ENCODE measurements around the gene PAK5. TPM values are rescaled to one million over a fixed set of nuclear protein-coding genes. Genes with fewer than 3 reads are reported as not detected.

Gene PAK5
- total RNA-seq, 1 experiment from 2014 or later: not detected

DNA sequence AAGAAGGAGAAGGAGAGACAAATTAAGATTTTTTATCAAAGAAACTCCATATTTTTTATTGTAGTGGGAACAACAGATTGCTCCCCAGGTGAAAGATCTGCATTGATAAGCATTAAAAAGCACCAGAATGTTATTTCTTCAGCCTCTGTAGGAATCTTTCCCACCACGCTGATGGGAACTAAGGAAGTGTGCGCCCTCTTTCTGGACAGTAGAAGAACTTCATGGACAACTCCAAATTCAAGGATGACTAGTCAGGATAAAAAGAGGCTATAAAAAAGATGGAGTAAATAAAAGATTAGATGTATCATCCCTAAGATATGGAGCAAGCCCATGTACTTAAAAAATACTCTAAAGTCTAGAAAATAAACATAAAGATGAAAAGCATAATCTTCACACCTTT is 45.8 kb upstream of the PAK5 start (continued):
- TF ChIP-seq ZBTB33 (IDR thresholded peaks at IDR 0.05; ENCODE audit: extremely low read depth, insufficient replicate concordance, low read length): no peak
- no peak for TF ChIP-seq ZFX (IDR thresholded peaks at IDR 0.05)
- peak in 2 of 3 experiments; percentile 28 to 35; a peak in 3 of 6 replicates for TF ChIP-seq CTCF (IDR thresholded peaks at IDR 0.05 in 2 of 3, conservative IDR thresholded peaks at IDR 0.05 in 1 of 3; ENCODE audit: borderline replicate concordance in 1 of 3, insufficient read depth in 1 of 3, low read depth in 2 of 3, low read length in 2 of 3)
- TF ChIP-seq ZNF274 (IDR thresholded peaks at IDR 0.05; ENCODE audit: low read depth, low read length): no peak
- no peak for TF ChIP-seq SIN3A (IDR thresholded peaks at IDR 0.05; ENCODE audit: low read depth)
- no peak for TF ChIP-seq POLR2A (IDR thresholded peaks at IDR 0.05; ENCODE audit: borderline replicate concordance, extremely low read depth, insufficient read depth, insufficient read length)
- TF ChIP-seq SP1 (IDR thresholded peaks at IDR 0.05; ENCODE audit: low read depth): no peak
- TF ChIP-seq SRF (IDR thresholded peaks at IDR 0.05; ENCODE audit: low read depth): no peak
- TF ChIP-seq JUND (IDR thresholded peaks at IDR 0.05): no peak

GRCh38 chr20:9884061-9884460 is 45.2 kb upstream of the PAK5 start:
- no peaks in the 10 kb centered on the region for H3K79me2 ChIP-seq (ENCODE audit: insufficient read depth, low read length)
- no TSS peak for BruUV-seq (replicated peaks)
- RAD21 ChIA-PET (ENCODE audit: low non-redundant PET in 1 of 2, low total read pairs in 2 of 2, uncharacterized antibody in 2 of 2, unreplicated experiment in 2 of 2): interaction anchor here (0.7 to 1.4 kb wide), 4 partner anchors 266 to 267 kb away, joined by 5 to 6 read pairs (median 6); no protein-coding TSS in a partner anchor
- ATAC-seq (peak; percentile 88), DNase-seq (ENCODE audit: low read depth, low spot score) (no peak)
- CTCF ChIA-PET: interaction anchor here (0.6 to 1.5 kb wide), 4 partner anchors 256 to 476 kb away, joined by 3 to 27 read pairs (median 4); no protein-coding TSS in a partner anchor
- no peaks in the 10 kb centered on the region for H4K20me1 ChIP-seq (ENCODE audit: insufficient read depth)
- no peak overlapping the region for H3K4me3 ChIP-seq (replicated peaks in 1 of 2; ENCODE audit: low read depth in 1 of 2, low read length in 2 of 2)
- no peak overlapping the region for H3K27ac ChIP-seq (ENCODE audit: low read depth, low read length)
- peaks cover 0 to 4% of the 10 kb centered on the region in 2 experiments; a peak in 1 of 4 replicates for H3K4me1 ChIP-seq (ENCODE audit: control insufficient read depth in 1 of 2, insufficient read depth in 2 of 2, low read length in 2 of 2)
- POLR2A ChIA-PET: no interaction called here
- no peaks in the 10 kb centered on the region for H3K9me2 ChIP-seq (ENCODE audit: insufficient read depth)
- H3K36me3 ChIP-seq (ENCODE audit: control insufficient read depth in 1 of 2, insufficient read depth in 2 of 2, low read length in 2 of 2): no peaks in the 10 kb centered on the region
- no peaks in the 10 kb centered on the region for H3K27me3 ChIP-seq (ENCODE audit: insufficient read depth, low read length)
- TF ChIP-seq, protein P1, sequence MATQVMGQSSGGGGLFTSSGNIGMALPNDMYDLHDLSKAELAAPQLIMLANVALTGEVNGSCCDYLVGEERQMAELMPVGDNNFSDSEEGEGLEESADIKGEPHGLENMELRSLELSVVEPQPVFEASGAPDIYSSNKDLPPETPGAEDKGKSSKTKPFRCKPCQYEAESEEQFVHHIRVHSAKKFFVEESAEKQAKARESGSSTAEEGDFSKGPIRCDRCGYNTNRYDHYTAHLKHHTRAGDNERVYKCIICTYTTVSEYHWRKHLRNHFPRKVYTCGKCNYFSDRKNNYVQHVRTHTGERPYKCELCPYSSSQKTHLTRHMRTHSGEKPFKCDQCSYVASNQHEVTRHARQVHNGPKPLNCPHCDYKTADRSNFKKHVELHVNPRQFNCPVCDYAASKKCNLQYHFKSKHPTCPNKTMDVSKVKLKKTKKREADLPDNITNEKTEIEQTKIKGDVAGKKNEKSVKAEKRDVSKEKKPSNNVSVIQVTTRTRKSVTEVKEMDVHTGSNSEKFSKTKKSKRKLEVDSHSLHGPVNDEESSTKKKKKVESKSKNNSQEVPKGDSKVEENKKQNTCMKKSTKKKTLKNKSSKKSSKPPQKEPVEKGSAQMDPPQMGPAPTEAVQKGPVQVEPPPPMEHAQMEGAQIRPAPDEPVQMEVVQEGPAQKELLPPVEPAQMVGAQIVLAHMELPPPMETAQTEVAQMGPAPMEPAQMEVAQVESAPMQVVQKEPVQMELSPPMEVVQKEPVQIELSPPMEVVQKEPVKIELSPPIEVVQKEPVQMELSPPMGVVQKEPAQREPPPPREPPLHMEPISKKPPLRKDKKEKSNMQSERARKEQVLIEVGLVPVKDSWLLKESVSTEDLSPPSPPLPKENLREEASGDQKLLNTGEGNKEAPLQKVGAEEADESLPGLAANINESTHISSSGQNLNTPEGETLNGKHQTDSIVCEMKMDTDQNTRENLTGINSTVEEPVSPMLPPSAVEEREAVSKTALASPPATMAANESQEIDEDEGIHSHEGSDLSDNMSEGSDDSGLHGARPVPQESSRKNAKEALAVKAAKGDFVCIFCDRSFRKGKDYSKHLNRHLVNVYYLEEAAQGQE (IDR thresholded peaks at IDR 0.05; ENCODE audit: low read depth): no peak
- TF ChIP-seq CTCF (IDR thresholded peaks at IDR 0.05 in 2 of 3, conservative IDR thresholded peaks at IDR 0.05 in 1 of 3; ENCODE audit: borderline replicate concordance in 1 of 3, insufficient read depth in 1 of 3, low read depth in 2 of 3, low read length in 2 of 3) (peak; percentile 15 to 44 (median 32); a peak in 3 of 6 replicates), RAD21 (IDR thresholded peaks at IDR 0.05; ENCODE audit: low read depth) (peak; percentile 47)
- H3K4me2 ChIP-seq (ENCODE audit: low read length): no peak overlapping the region
- no peak overlapping the region for H3K9ac ChIP-seq (ENCODE audit: low read length)
- intact Hi-C loops (cut with micrococcal nuclease): loop anchor here (1.0 kb wide), 1 partner anchor 266 kb away; no protein-coding TSS in a partner anchor
- no peaks in the 10 kb centered on the region for H3K9me3 ChIP-seq (ENCODE audit: control insufficient read depth in 1 of 2, insufficient read depth in 1 of 2, low read depth in 1 of 2, low read length in 2 of 2)
- H2AFZ ChIP-seq (ENCODE audit: low read depth, low read length, poor library complexity, severe bottlenecking): no peak overlapping the region
